ENCODE results near the gene NDST1. TPM values are rescaled to one million over a fixed set of nuclear protein-coding genes. Genes with fewer than 3 reads are reported as not detected.

NDST1 gene
- total RNA-seq, 1 experiment from 2014 or later: 68.9 TPM

DNA sequence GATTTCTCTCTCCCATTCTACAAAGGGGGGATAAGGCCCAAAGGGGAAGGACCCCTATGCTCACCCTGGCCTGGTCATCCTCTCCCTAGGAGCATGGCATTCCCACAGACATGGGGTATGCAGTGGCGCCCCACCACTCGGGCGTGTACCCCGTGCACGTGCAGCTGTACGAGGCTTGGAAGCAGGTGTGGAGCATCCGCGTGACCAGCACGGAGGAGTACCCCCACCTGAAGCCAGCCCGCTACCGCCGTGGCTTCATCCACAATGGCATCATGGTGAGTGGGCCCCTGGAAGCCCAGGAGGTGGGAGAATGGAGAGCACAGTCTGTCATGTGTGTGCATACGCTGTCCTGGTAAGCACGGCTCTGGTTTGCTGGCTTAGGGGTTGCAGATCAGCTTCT, 27.7 kb downstream of the NDST1 start:
- Mint-ChIP-seq H3K9me3 (ENCODE audit: unreplicated experiment) (no peaks in the 10 kb centered on the region), H3K36me3 (ENCODE audit: insufficient read depth, unreplicated experiment) (peaks cover 91% of the 10 kb centered on the region), H3K4me1 (ENCODE audit: insufficient read depth, unreplicated experiment) (peaks cover 16% of the 10 kb centered on the region), H3K27ac (ENCODE audit: low read depth, unreplicated experiment) (no peak overlapping the region), H3K27me3 (ENCODE audit: insufficient read depth, unreplicated experiment) (no peaks in the 10 kb centered on the region), H3K4me3 (ENCODE audit: unreplicated experiment) (no peak overlapping the region)
- intact Hi-C loops (cut with micrococcal nuclease): no loop called here
- ChIA-PET POLR2A (interaction anchor here (0.7 to 1.0 kb wide), 2 partner anchors 43 to 86 kb away, joined by 3 read pairs; no protein-coding TSS in a partner anchor), CTCF (interaction anchor here (0.6 to 3.5 kb wide), 8 partner anchors 8 to 165 kb away, joined by 4 to 21 read pairs (median 10); partner anchors contain the start of gene RBM22)
- no peak for TF ChIP-seq CTCF (IDR thresholded peaks at IDR 0.05; ENCODE audit: unreplicated experiment)
- DNase-seq (ENCODE audit: unreplicated experiment): no peak
- no TSS peak for BruUV-seq (replicated peaks)

DNA sequence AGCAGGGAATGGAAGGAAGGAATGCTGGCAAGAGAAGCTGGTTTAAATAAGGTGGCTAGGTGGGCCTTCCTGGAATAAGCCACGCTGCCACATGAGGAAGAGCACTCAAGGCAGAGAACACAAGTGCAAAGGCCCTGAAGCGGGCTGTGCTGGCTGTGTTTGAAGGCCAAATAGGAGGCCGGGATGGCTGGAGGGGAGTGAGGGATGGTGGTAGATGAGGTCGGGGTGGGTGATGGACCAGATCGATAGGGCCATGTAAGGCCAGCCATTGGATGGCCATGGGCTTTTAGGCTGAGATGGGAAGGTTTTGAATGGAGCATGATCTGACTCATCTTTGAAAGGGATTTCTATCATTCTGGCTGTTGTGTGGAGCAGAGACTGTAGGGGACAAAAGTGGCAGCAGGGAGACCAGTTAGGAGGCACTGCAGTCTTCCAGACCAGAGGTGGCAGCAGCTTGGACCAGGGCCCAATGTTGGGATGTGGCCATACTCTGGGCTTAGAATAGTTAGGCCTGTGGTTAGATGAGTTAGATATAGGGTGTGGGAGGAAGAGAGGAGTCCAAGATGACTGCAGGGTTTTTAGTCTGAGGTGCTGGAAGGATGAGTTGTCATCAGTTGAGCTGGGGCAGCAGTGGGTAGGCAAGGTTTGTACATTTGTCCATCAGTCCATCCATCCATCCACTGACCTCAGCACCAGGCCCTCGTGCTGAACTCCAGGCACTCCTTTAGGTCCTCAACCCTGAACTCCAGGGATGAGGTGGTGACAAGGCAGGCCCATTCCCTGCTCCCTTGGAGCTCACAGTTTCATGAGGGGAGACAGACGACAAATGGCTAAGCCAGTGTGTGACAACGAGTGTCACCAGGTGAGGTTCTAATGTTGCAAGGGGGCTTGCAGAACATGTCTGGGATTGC, 30.3 kb downstream of the NDST1 start:
- H3K4me3 Mint-ChIP-seq (ENCODE audit: unreplicated experiment): no peak overlapping the region
- peak overlapping the region; percentile 10 for H3K27ac Mint-ChIP-seq (ENCODE audit: low read depth, unreplicated experiment)
- TF ChIP-seq CTCF (IDR thresholded peaks at IDR 0.05; ENCODE audit: unreplicated experiment): no peak
- peaks cover 36% of the 10 kb centered on the region for H3K4me1 Mint-ChIP-seq (ENCODE audit: insufficient read depth, unreplicated experiment)
- H3K36me3 Mint-ChIP-seq (ENCODE audit: insufficient read depth, unreplicated experiment): peaks cover 93% of the 10 kb centered on the region
- ChIA-PET POLR2A (interaction anchor here (0.6 to 4.1 kb wide), 3 partner anchors 10 to 47 kb away, joined by 3 to 22 read pairs (median 10); no protein-coding TSS in a partner anchor), CTCF (interaction anchor here (0.7 to 4.8 kb wide), 9 partner anchors 14 to 88 kb away, joined by 3 to 33 read pairs (median 5); no protein-coding TSS in a partner anchor)
- BruUV-seq (replicated peaks): no TSS peak
- intact Hi-C loops (cut with micrococcal nuclease): no loop called here
- peak; percentile 50 for DNase-seq (ENCODE audit: unreplicated experiment)
- no peaks in the 10 kb centered on the region for H3K9me3 Mint-ChIP-seq (ENCODE audit: unreplicated experiment)
- no peaks in the 10 kb centered on the region for H3K27me3 Mint-ChIP-seq (ENCODE audit: insufficient read depth, unreplicated experiment)

DNA sequence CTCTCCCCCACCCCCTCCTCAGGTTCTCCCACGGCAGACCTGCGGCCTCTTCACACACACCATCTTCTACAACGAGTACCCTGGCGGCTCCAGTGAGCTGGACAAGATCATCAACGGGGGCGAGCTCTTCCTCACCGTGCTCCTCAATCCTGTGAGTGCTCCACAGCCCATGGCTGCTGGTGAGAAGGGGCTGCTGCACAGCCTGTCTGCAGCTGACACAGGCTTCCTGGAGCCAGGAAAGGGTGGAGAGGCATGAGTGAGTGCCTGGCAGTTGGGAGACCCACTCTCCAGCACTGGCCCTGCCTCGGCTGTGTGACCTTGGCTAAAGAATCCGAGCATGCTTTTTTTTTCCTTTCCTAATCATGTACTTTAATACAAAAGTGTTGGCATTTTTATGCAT, 31.3 kb downstream of the NDST1 start:
- no peaks in the 10 kb centered on the region for H3K27me3 Mint-ChIP-seq (ENCODE audit: insufficient read depth, unreplicated experiment)
- BruUV-seq (replicated peaks): no TSS peak
- no peak overlapping the region for H3K4me3 Mint-ChIP-seq (ENCODE audit: unreplicated experiment)
- no peak for DNase-seq (ENCODE audit: unreplicated experiment)
- no peak overlapping the region for H3K27ac Mint-ChIP-seq (ENCODE audit: low read depth, unreplicated experiment)
- intact Hi-C loops (cut with micrococcal nuclease): no loop called here
- no peaks in the 10 kb centered on the region for H3K9me3 Mint-ChIP-seq (ENCODE audit: unreplicated experiment)
- H3K4me1 Mint-ChIP-seq (ENCODE audit: insufficient read depth, unreplicated experiment): peaks cover 36% of the 10 kb centered on the region
- TF ChIP-seq CTCF (IDR thresholded peaks at IDR 0.05; ENCODE audit: unreplicated experiment): no peak
- POLR2A ChIA-PET: interaction anchor here (0.6 to 4.2 kb wide), 4 partner anchors 14 to 89 kb away, joined by 3 to 30 read pairs (median 16); partner anchors contain the start of gene RPS14
- H3K36me3 Mint-ChIP-seq (ENCODE audit: insufficient read depth, unreplicated experiment): peaks cover 94% of the 10 kb centered on the region
- CTCF ChIA-PET: interaction anchor here (0.8 to 4.8 kb wide), 9 partner anchors 15 to 89 kb away, joined by 3 to 33 read pairs (median 5); no protein-coding TSS in a partner anchor

GRCh38 chr5:150540042-150540441, 32.1 kb downstream of the NDST1 start:
- CTCF ChIA-PET: interaction anchor here (0.8 to 4.8 kb wide), 7 partner anchors 16 to 83 kb away, joined by 3 to 33 read pairs (median 4); no protein-coding TSS in a partner anchor
- no peaks in the 10 kb centered on the region for H3K27me3 Mint-ChIP-seq (ENCODE audit: insufficient read depth, unreplicated experiment)
- no peak for TF ChIP-seq CTCF (IDR thresholded peaks at IDR 0.05; ENCODE audit: unreplicated experiment)
- DNase-seq (ENCODE audit: unreplicated experiment): no peak
- POLR2A ChIA-PET: interaction anchor here (1.1 to 4.2 kb wide), 7 partner anchors 15 to 161 kb away, joined by 3 to 30 read pairs (median 10); partner anchors contain the start of genes RBM22 and RPS14
- intact Hi-C loops (cut with micrococcal nuclease): no loop called here
- H3K36me3 Mint-ChIP-seq (ENCODE audit: insufficient read depth, unreplicated experiment): peaks cover 93% of the 10 kb centered on the region
- H3K4me1 Mint-ChIP-seq (ENCODE audit: insufficient read depth, unreplicated experiment): peaks cover 36% of the 10 kb centered on the region
- peak overlapping the region; percentile 90 for H3K27ac Mint-ChIP-seq (ENCODE audit: low read depth, unreplicated experiment)
- BruUV-seq (replicated peaks): no TSS peak
- H3K9me3 Mint-ChIP-seq (ENCODE audit: unreplicated experiment): no peaks in the 10 kb centered on the region
- H3K4me3 Mint-ChIP-seq (ENCODE audit: unreplicated experiment): no peak overlapping the region
